K562 (cell line): ENCODE results near the gene SNX9. TPM values are rescaled to one million over a fixed set of nuclear protein-coding genes. Genes with fewer than 3 reads are reported as not detected.

Source experiments
- ATAC-seq: fragments of 200-7000 bp; cut with Tn5 transposase; 3 replicates; pipeline ENCODE4 v1.9.1; 2020; ENCODE audit warnings: moderate library complexity
- BruUV-seq: library from RNA; stranded (reverse); fragments of 400-500 nt; replicated peaks from 2 replicates; lab custom pipeline; 2021; lab: Mats Ljungman, UMichigan
- CTCF ChIA-PET: fragments of 300-600 bp; formaldehyde crosslinking; extraction: SDS; loops from one replicate; lab custom pipeline; 2021; ENCODE audit warnings: low intra/inter-chr PET ratio; lab: Yijun Ruan, JAX
- POLR2A ChIA-PET: fragments of 300-600, 350-650 bp; sonication (Branson Sonifier 250); formaldehyde crosslinking; extraction: SDS; loops from one replicate; lab custom pipeline; 2021; ENCODE audit warnings: antibody characterized with exemption, inconsistent platforms; lab: Yijun Ruan, JAX
- DNase-seq, 4 experiments: peaks; one replicate each; pipeline versions ENCODE4 v3.0.0 to v3.0.0-alpha.2; 2011 to 2018; ENCODE audit warnings: low spot score in 3 of 4, mixed read lengths in 3 of 4; ENCODE audit errors: extremely low read depth in 1 of 4
- FAIRE-seq: peaks from 2 replicates; lab custom pipeline; 2011; peaks lifted over from hg19 to GRCh38; lab: Jason Lieb, UNC
- H2AFZ ChIP-seq: 2 replicates; pipeline ENCODE4 v1.6.0; 2011; ENCODE audit warnings: low read depth, low read length, control low read depth, inconsistent platforms
- H3K27ac ChIP-seq: fragments of 200-600 bp; 3 replicates; pipeline ENCODE4 v1.8.0; 2011; ENCODE audit warnings: low read depth, mild to moderate bottlenecking, control low read depth, inconsistent platforms, low read length, moderate library complexity, mixed read lengths; ENCODE audit errors: extremely low read depth
- H3K27me3 ChIP-seq, 2 experiments: fragments of 300-600 bp in 1 of 2; 2 replicates in 1 of 2; 3 replicates in 1 of 2; pipeline versions ENCODE4 v1.6.0 to v1.8.0; 2011; ENCODE audit warnings: inconsistent platforms in 2 of 2, low read length in 2 of 2, mild to moderate bottlenecking in 1 of 2, mixed read lengths in 1 of 2, moderate library complexity in 1 of 2; ENCODE audit not compliant: control insufficient read depth in 2 of 2, insufficient read depth in 2 of 2
- H3K36me3 ChIP-seq: fragments of 300-600 bp; 3 replicates; pipeline ENCODE4 v1.8.0; 2011; ENCODE audit warnings: mild to moderate bottlenecking, low read length, inconsistent platforms; ENCODE audit not compliant: control insufficient read depth, insufficient read depth
- H3K4me1 ChIP-seq, 2 experiments: fragments of 200-600 bp in 1 of 2; replicated peaks in 1 of 2; 2 replicates in 1 of 2; 3 replicates in 1 of 2; pipeline versions ENCODE4 v1.5.1 to v1.8.0; 2011; ENCODE audit warnings: inconsistent platforms in 2 of 2, low read length in 2 of 2, mild to moderate bottlenecking in 1 of 2, mixed read lengths in 1 of 2, moderate library complexity in 1 of 2; ENCODE audit not compliant: control insufficient read depth in 2 of 2, insufficient read depth in 2 of 2
- H3K4me2 ChIP-seq: 2 replicates; pipeline ENCODE4 v1.6.1; 2011; ENCODE audit warnings: low read length, control low read depth, inconsistent platforms, mixed read lengths; ENCODE audit not compliant: insufficient read depth
- H3K4me3 ChIP-seq: fragments of 200-600 bp; sonication (generic), shearing (Covaris generic); 2 replicates; pipeline ENCODE4 v1.5.1; 2016; ENCODE audit warnings: control low read depth, inconsistent platforms
- H3K79me2 ChIP-seq: fragments of 200-600 bp; 3 replicates; pipeline ENCODE4 v1.8.0; 2011; ENCODE audit warnings: low read length, inconsistent platforms; ENCODE audit not compliant: control insufficient read depth, insufficient read depth
- H3K9ac ChIP-seq, 2 experiments: 2 replicates each; pipeline versions ENCODE4 v1.6.0 to v1.6.1; 2011; ENCODE audit warnings: low read depth in 2 of 2, low read length in 2 of 2, control low read depth in 1 of 2, inconsistent platforms in 1 of 2, mild to moderate bottlenecking in 1 of 2, mixed read lengths in 1 of 2; ENCODE audit not compliant: insufficient read depth in 1 of 2
- H3K9me1 ChIP-seq: one replicate; pipeline ENCODE4 v1.6.0; 2011; ENCODE audit warnings: inconsistent platforms, mild to moderate bottlenecking, low read length, moderate library complexity; ENCODE audit not compliant: control insufficient read depth, insufficient read depth
- H3K9me3 ChIP-seq: replicated peaks from 2 replicates; pipeline ENCODE4 v1.5.1; 2011; ENCODE audit warnings: low read depth, low read length, inconsistent platforms; ENCODE audit not compliant: control insufficient read depth, insufficient read depth
- H4K20me1 ChIP-seq: replicated peaks from 2 replicates; pipeline ENCODE4 v1.6.1; 2011; ENCODE audit warnings: low read length, inconsistent platforms, mixed read lengths; ENCODE audit not compliant: control insufficient read depth, insufficient read depth
- ETV6 ChIP-seq, 3 experiments: fragments of 150-350 bp in 1 of 3; sonication (generic) in 1 of 3; formaldehyde crosslinking in 1 of 3; IDR thresholded peaks; 2 replicates each; pipeline versions ENCODE4 v1.6.1 to v1.8.0; 2014 to 2022; ENCODE audit warnings: borderline replicate concordance in 2 of 3, low read depth in 2 of 3, antibody characterized with exemption in 1 of 3, low read length in 1 of 3, mild to moderate bottlenecking in 1 of 3, missing genetic modification reagents in 1 of 3
- POLR2G ChIP-seq: fragments of 200-400 bp; formaldehyde crosslinking; IDR thresholded peaks from 2 replicates; pipeline ENCODE4 v1.6.1; 2017; ENCODE audit warnings: low read depth, mild to moderate bottlenecking, antibody characterized with exemption, low read length, moderate library complexity
- ZNF431 ChIP-seq: sonication (generic); formaldehyde crosslinking; IDR thresholded peaks from 2 replicates; pipeline ENCODE4 v1.8.0; 2022; ENCODE audit warnings: mild to moderate bottlenecking, missing genetic modification reagents
- WGBS: fragments of 100-300 bp; shearing (Covaris generic); methylation state at CpG from one replicate; pipeline ENCODE4 v1.1.6; 2016; ENCODE audit warnings: low coverage, mixed read lengths; ENCODE audit not compliant: insufficient coverage; ENCODE audit errors: missing lambda C conversion rate; 5-methylcytosine and 5-hydroxymethylcytosine counted together
- in situ Hi-C: fragments of 300-500 bp; cut with MboI; formaldehyde crosslinking; loops from 4 replicates; pipeline ENCODE4 v1.15.0; 2018; ENCODE audit warnings: inconsistent platforms, mixed read lengths
- intact Hi-C: fragments of 100-400 bp; cut with micrococcal nuclease; formaldehyde crosslinking; loops from 2 replicates; pipeline ENCODE4 v1.14.2; 2022
- polyA plus RNA-seq, 8 experiments: library from polyadenylated mRNA; depleted of rRNA in 4 of 8; stranded (reverse) in 5 of 8; unstranded in 3 of 8; fragments of >200 nt; fragmentation: Nextera tagmentation in 2 of 8; fragmentation: Illumina TruSeq in 1 of 8; extraction: Ambion mirVana in 2 of 8; extraction: Trizol in 1 of 8; gene quantifications; 2 replicates each; pipeline versions ENCODE4 v1.2.1 to v1.2.3, GENCODE V29; 2011 to 2014; ENCODE audit warnings: inconsistent platforms in 1 of 8, missing spikeins in 1 of 8
- total RNA-seq, 7 experiments: library from RNA; depleted of rRNA in 6 of 7; stranded (reverse); fragments of >200 nt in 6 of 7; fragmentation: Illumina TruSeq in 2 of 7; extraction: Trizol in 2 of 7; gene quantifications; 2 replicates each; pipeline versions ENCODE4 v1.2.1 to v1.2.3, GENCODE V29; 2011 to 2021; ENCODE audit warnings: low replicate concordance in 1 of 7
- TF ChIP-seq, protein P1 (sequence below): sonication (generic); formaldehyde crosslinking; IDR thresholded peaks from 2 replicates; pipeline ENCODE4 v1.8.0; 2022; ENCODE audit warnings: mild to moderate bottlenecking, missing genetic modification reagents, borderline replicate concordance

SNX9 gene
- total and polyA plus RNA-seq, 9 of the 15 experiments (the other 6 are each of a cell fraction or from before 2014, with no cell fraction given), result 6.0 to 81.7 (median 57.1) TPM

DNA sequence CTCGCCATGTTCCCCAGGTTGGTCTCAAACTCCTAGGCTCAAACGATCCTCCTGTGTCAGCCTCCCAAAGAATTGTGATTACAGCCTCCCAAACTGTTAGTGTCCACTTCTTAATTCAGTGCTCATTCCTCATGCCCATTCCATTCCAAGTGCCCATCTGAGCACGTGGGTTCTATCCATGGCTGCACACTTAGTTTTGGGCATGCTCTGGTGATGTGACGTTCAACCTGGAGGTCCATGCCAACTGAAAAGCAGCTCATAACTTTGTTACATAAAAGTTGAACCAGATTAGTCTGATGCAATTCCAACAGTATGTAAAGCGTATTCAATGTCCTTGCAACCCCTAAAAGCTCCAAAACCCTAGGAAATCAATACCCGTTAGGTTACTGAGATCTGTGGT, 11.5 kb downstream of the SNX9 start:
- Histone ChIP-seq H3K9me1 (no peaks in the 10 kb centered on the region), H2AFZ (no peak overlapping the region), H3K9me3 (peaks cover 2% of the 10 kb centered on the region; the same call in 1 of the 2 replicates), H3K36me3 (peaks cover 56% of the 10 kb centered on the region), H3K27me3 (no peaks in the 10 kb centered on the region), H3K9ac (no peak overlapping the region), H3K4me1 (peaks cover 15 to 45% of the 10 kb centered on the region in 2 experiments), H4K20me1 (peaks cover 11% of the 10 kb centered on the region), H3K27ac (peak overlapping the region; percentile 21; the same call in 2 of the 3 replicates), H3K4me2 (no peak overlapping the region), H3K79me2 (peaks cover 99% of the 10 kb centered on the region), H3K4me3 (no peak overlapping the region)
- BruUV-seq, result no TSS peak
- intact Hi-C loops (no loop called here), in situ Hi-C loops (no loop called here)
- no peak for ATAC-seq
- 90% methylated on average over 6 of the region's 6 CpGs for WGBS
- no peak for FAIRE-seq
- TF ChIP-seq POLR2G (no peak), ZNF431 (no peak), ETV6 (IDR thresholded peaks at IDR 0.05; ENCODE audit: borderline replicate concordance in 1 of 2, low read depth in 2 of 2, low read length in 1 of 2) (no peak), ETV6 (CRISPR knock-in tag; IDR thresholded peaks at IDR 0.05; ENCODE audit: borderline replicate concordance) (peak; percentile 67; the same call in 1 of the 2 replicates)
- TF ChIP-seq, protein P1, sequence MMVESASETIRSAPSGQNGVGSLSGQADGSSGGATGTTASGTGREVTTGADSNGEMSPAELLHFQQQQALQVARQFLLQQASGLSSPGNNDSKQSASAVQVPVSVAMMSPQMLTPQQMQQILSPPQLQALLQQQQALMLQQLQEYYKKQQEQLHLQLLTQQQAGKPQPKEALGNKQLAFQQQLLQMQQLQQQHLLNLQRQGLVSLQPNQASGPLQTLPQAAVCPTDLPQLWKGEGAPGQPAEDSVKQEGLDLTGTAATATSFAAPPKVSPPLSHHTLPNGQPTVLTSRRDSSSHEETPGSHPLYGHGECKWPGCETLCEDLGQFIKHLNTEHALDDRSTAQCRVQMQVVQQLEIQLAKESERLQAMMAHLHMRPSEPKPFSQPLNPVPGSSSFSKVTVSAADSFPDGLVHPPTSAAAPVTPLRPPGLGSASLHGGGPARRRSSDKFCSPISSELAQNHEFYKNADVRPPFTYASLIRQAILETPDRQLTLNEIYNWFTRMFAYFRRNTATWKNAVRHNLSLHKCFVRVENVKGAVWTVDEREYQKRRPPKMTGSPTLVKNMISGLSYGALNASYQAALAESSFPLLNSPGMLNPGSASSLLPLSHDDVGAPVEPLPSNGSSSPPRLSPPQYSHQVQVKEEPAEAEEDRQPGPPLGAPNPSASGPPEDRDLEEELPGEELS (CRISPR knock-in tag), result 0 out of 2 replicates have a peak, but pooled peaks have one; percentile 64
- no peak for DNase-seq
- POLR2A ChIA-PET, result interaction anchor here (1.9 to 14.5 kb wide), 2 partner anchors 12 to 64 kb away, joined by 4 to 149 read pairs; no protein-coding TSS in a partner anchor
- CTCF ChIA-PET, result no interaction called here
